ENCODE results near the gene NELL2. TPM values are rescaled to one million over a fixed set of nuclear protein-coding genes. Genes with fewer than 3 reads are reported as not detected.

Gene NELL2
- polyA plus RNA-seq, 1 donor from 2014 or later, result 5.2 TPM

GRCh38 chr12:44459569-44459968 is 416.5 kb downstream of the NELL2 start:
- Mint-ChIP-seq H3K27ac (no peak overlapping the region), H3K27me3 (no peaks in the 10 kb centered on the region), H3K4me3 (no peak overlapping the region), H3K9me3 (no peaks in the 10 kb centered on the region), H3K4me1 (no peaks in the 10 kb centered on the region), H3K36me3 (no peaks in the 10 kb centered on the region)

Other genes with a start within 250 kb of the NELL2 start
- not detected for gene DBX2, start 174.8 kb upstream of the NELL2 start, polyA plus RNA-seq

Measured in IgD-negative memory B cell (primary cell).